ENCODE results near the gene C2orf81.
"Not testable (repeated sequence)": the region's sequence is repeated elsewhere in the genome, so short reads cannot be mapped to it uniquely, and the experiment has no call there.

C2orf81 gene

DNA sequence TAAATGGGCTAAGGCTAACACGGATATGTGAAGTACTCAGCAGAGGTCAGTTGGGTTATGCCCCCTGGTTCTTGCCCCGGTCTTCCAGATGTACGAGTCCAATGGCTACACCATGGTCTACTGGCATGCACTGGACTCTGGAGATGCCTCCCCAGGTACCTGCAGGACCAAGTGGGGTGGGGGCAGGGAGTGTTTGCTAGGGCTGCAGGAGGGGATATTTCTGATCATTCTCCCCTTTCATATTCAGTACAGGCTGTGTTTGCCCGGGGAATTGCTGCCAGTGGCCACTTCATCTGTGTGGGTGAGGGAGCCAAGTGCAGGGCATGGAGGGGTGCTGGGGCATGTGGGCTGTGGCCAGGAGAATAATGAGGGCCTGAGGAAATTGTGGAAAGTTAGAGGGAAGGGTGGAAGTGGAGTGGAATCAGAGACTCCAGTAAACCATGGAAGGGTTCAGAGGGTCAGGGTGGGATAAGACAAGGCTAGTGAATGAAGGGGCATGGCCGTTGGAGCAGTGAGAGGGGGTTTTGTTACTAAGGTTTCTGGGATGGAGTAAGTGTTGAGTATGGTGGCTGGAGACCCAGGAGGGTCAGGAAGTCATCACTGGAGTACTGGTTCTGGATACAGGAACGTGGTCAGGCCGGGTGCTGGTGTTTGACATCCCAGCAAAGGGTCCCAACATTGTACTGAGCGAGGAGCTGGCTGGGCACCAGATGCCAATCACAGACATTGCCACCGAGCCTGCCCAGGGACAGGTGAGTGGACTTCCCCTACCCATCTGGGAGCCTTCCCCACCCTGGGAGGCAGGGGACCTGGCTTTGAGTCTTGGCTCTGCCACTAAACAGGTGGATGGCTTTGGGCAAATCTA is 2.0 kb upstream of the C2orf81 start:
- no peak for DNase-seq

DNA sequence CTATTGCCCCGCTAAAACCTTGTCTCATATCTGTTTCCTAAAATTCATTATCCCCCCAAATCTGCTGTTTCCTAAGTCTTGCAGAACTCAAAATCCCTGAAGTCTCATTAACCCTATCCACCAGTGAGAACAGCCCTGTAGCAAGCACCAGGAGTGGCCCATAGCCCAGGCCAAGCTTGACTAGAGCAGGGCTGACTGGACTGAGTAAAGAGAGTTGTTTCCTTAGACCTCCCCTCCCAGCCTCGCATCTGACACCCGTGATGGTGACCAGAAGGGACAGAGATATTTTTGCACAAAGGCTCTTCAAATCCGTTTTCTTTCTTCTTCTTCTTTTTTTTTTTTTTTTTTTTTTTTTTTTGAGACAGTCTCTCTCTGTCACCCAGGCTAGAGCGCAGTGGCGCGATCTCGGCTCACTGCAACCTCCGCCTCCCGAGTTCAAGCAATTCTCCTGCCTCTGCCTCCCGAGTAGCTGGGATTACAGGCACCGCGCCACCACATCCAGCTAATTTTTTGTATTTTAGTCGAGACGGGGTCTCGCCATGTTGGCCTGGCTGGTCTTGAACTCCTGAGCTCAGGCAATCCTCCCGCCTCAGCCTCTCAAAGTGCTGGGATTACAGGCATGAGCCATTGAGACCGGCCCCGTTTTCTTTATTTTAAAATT is 846 bp downstream of the C2orf81 start:
- DNase-seq, result not testable (repeated sequence)

DNA sequence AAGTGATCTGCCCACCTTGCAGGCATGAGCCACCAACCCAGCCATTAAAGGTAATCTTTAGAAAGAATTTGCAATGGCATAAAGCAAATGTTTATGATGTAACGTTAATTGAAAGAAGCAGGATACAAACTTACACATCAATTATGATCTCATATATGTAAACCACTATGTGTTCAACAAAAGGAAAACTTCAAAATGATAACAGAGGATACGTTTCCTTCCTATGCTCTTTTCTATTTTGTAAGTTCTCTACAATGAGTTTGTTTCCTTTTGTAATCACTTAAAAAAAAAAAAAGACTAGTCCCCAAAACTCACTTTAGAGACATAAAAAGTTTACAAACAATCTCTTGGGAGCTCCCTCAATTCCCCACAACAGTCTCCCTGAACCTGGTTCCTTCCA is 1.4 kb downstream of the C2orf81 start:
- DNase-seq, result no peak

DNA sequence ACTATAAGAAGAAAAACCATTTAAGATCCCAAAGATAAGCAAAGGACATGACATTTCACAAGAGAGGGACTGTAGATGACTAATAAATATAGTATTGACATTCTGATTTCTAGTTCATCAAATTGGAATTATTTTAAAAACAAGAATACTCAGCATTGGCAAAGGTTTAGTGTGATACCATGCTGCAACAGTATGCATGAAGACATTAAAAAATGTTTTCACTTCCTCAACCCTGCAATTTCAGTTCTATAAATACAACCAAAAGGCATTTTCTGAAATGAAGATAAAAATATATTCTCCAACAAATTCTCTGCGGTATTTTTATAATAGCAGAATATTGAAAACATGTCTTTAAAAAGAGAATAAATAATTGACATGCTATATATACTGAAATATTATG is 2.1 kb downstream of the C2orf81 start:
- DNase-seq, result no peak

DNA sequence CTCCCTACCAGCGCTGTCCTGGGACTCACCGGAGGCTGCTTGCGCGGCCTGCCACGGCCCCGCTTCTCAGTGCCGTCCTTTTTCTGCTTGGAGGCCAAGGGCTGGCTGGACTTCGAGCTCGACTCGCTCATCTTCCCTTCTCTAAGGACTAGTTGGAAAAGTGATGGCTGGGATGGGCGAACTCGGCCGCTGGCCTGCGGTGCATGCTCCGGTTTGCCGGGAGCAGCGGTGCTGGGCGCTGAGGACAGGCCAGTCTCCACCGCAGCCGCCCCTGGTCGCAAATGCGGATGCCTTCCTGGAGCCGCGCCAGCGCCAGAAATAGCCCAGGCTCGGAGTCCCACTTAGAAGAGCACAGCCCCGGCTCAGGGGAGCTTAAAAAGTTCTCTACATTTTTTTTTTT is 3.1 kb downstream of the C2orf81 start:
- DNase-seq, result no peak

DNA sequence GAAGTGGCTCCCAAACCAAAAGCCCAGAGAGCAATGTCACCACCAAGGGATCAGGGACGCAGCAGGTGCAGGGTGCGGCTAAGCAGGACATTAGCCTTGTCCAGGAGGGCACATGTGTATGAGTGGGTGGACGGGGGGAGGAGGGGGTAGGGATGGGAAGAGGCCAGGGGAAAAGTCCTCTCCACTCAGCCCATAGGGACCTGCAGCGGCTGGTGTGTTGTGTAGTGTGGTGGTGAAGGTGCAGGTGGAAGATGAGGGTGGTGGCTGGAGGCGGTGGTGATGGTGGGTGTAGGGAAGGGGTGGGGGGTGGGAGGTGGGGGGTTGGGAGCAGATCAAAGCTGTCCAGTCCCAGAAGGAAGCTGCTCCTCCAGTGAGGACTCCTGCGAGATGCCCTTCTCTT is 3.7 kb downstream of the C2orf81 start:
- no peak for DNase-seq

DNA sequence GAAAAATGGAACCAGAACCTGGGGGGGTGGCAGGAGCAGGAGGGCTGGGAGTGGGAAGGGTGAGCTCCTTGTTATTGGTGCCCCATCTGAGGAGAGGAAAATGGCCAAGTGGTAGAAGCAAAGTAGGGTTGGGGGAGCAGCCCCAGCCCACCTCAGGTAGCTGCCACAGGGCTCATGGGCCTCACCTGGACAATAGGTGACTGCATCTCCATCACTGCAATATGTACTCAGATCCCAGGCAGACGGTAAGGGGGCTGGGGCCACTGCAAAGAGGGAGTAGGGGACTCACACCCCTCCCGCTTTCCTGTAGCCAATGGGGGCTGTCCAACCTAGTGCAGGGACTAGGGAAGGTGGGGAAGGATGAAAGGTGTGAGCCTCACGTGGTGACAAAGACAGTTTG is 4.2 kb downstream of the C2orf81 start:
- no peak for DNase-seq

DNA sequence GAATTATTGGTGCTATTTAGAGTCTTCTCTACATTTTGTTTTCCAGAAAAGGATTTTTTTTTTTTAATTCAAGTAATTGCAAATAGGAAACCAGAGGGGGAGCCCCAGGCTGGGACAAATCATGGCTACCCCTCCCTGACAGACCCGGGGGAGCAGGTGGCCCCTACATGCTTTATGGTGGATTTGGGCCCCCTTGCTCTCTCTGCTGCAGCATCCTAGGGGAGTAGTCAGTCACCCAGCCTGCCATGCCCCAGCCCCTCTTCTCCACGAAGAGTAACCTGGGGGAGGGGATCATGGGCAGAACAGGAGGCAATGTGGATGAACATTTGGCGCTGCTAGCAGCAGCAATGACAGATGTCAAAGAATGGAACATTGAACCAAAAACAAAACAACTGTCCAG is 4.6 kb downstream of the C2orf81 start:
- DNase-seq, result no peak

DNA sequence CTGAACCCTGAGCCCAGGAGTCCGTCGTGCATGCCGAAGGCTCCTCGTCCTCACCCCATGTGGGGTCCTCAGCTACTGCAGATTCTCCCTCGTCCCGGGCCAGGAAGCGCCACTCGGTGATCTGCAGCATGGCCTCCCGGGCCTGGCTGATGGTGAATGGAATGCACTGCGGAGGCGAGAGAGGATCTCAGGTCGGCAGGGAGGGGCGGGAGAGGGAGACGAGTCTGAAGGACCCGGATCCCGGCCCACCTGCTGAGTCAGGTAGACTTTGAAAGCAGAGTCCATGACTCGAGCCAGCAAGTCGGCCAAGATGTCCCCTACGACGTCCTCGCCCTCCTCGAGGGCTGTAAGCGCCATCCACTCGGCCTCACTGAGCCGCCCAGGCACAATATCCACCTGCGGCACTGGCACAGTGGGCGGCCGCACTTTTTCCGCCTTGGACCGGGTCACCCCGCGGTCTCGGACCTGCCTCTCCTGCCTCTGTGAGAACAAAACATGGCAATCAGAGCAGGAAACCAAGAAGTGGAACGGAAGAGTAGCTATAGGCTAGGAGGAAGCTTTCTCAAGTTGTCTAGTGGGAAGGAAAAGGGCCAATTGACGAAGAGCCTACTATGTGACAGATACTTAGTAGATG is 5.5 kb downstream of the C2orf81 start:
- no peak for DNase-seq

DNA sequence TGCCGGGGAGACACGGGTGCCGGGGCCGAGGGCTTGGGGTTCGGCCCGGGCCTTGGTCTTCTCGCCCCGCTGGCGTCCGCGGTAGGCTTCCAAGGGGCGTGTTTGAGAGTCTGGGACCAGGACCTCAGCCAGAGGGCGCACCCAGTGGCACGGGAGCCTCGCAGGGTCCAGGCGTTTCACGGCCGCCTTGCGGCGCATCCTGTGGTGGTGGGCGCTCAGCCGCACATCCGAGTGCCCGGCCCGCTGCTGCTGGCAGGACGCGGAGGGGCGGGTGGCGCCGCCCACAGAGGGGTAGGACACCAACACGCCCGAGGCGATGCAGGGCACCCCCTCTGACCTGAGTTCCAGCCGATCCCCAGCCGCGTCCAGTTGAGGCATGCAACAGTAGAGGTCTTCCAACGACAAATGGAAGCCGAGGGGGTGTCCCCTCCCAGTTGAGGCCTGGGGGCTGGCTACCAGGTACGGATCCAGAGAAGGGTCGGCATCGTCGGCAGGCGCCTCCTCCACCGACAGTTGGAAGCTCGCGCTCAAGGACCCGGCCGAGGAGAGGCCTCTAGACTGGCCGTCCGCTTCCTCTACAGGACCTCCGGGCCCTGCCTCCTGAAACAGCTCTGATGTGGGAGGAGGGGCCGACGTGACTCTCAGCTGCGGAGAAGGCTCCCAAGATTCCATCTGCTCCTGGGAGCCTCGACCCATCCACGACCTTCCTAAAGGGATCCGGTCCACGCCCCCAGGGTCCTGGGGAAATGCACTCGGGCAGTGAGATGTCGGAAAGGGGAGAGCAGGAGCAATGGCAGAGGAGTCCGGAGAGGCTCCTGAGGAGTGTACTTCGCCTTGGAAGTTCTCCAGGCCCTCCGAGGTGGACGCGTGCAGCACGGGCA is 6.3 kb downstream of the C2orf81 start:
- DNase-seq, result no peak

DNA sequence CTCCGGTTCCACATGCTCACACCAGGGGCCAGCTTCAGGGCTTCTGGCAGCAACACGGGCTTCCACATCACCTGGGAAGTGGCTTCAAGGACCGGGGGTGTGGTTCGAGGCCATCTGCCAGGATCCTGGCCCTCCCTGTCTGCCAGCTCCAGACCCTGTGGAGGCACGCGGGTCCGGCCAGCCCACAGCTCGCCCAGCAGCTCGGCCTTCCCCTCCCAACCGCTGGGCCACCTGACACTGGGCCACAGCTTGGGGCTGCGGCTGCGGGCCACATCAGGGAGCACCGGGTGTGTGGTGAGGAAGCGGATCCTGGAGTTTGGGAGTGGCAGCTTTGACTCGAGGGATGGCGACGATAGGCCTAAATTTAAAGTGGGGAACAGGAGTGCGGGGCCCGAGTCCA is 7.0 kb downstream of the C2orf81 start:
- no peak for DNase-seq

DNA sequence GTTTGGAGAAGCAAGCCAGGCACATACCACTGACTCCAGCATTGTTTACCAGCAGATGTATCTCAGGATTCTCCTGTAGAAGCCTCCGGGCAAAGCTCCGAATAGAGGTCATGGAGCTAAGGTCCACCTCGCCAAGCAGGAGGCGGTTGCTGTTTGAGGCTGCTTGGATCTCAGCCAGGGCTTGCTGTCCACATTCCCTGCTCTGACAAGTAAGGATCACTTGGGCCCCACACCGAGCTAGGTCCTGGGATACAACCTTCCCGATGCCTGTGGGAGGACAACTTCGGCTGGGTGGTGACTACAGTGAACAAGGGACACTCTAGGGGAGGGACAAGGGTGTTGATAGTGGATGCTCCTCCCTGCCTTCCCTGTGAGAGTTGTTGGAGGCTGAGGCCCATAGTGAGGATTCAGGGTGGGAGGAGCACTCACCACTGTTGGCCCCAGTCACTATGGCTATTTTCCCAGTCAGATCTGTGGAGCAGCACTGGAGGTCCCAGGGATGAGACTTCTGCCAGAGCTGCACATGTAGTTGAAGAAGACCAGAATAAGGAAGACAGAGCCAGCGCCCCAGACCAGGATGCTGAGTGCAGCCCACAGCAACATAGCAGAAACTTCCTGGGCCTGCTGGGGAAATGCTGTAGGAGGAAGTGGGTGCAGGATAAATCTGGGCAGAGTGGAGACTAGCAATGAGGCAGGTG is 8.3 kb downstream of the C2orf81 start:
- no peak for DNase-seq

DNA sequence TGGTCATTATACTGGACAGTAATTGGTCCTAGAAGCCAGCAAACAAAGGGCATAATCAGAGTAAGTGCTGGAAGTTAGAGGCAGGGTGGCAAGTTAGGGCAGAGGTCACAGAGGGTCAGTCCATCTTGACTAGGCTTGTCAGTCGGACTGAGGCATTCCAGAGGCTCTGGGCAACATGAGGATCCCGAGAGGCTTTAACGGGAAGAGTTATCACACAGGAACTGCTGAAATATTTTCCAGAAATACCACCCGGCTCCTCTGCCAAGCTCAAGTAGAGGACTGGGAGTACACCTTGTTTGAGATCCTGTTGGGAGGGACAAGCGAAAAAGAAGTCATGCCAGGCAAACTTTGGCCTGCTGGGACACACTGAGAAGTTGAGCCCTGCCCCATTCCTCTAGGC is 13.7 kb downstream of the C2orf81 start:
- DNase-seq, result no peak

DNA sequence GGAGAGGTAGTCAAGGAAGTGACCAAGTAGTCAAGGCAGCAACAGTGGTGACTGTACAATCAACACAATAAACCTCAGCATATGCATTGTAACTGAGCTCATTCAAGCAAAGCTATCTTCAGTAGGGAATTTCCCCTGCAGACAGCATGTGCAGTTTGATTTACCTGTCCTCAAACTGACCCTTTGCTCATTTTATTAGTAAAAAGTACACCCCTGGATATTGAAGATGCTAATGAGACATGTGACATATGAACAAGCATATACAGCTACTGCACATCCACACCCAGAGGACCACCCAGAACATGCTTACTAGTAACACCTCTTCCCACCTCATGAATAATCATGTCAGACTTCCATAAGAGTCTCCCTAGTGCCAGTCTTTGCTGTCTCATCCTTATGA is 15.4 kb downstream of the C2orf81 start:
- DNase-seq, result no peak

DNA sequence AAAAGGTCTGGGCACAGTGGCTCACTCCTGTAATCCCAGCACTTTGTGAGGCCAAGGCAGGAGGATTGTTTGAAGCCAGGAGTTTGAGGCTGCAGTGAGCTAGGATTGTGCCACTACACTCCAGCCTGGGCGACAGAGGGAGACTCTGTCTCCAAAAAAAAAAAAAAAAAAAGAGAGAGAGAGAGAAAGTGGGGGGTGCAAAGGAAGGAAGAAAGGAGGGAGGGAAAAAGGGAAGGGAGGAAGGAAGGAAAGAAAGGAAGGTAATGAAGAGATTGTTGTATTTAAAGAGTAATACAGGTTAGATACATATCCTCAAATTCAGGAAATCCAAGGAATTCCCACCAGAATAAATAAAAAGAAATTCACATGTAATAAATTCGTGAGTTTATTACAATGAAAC is 19.5 kb downstream of the C2orf81 start:
- no peak for DNase-seq

DNA sequence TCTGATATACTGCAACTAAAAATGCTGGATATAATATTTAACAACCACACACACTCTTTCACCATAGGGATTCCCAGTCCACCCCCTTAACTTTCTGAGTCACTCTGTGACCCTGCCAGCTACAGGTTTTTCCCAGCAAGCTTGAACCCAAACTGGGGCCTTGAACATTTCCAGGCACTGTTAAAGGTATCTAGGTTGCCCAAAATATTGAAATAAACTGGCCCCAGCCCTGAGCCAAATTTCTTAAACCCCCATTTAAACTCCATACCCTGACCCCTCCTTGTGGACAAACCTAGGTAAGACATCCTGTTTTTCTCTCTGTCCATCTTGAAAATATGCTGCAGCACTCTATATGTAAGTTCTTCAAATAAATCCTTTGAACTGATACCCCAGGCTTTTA is 21.6 kb downstream of the C2orf81 start:
- DNase-seq, result peak in 1 of 2 donors; percentile 49

DNA sequence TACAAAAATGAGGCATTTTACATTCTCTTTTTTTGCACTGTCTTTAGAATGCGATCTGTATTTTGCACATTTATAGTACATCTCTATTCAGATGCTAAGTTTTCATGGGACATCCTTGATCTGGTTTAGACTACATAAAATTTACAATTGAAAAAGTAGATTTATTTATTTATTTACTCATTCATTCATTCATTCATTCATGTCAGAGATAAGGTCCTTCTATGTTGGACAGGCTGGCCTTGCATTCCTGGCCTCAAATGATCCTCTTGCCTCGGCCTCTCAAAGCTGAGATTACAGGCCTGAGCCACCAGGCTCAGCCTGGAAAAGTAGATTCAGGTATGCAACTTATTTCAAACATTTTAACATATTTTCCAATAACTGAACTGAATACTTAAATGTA is 25.3 kb downstream of the C2orf81 start:
- no peak for DNase-seq

DNA sequence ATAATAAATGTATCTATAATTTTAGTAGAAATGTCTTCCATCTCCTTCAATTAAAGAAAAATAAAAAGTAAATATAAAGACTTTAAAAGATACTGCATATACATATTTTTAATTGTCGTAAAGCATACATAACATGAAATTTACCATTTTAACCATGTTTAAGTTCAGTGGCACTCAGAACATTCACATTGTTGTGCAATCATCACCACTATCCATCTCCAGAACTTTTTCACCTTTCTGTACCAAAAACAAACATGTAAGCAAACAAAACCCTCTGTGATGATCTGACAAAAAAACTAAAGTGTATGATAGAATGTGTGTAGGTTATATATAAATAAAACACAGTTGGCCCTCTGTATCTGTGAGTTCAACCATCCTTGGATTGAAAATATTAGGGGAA is 27.9 kb downstream of the C2orf81 start:
- DNase-seq, result no peak

DNA sequence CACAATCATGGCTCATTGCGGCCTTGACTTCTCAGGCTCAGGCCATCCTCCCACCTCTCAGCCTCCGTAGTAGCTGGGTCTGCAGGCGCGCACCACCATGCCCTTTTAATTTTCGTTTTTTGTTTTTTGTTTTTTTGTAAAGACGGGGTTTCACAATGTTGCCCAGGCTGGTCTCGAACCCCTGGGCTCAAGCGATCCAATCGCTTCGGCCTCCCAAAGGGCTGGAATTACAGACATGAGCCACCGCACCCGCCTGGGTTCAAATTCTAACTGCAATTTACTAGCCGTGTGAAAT is 29.0 kb downstream of the C2orf81 start:
- no peak for DNase-seq

DNA sequence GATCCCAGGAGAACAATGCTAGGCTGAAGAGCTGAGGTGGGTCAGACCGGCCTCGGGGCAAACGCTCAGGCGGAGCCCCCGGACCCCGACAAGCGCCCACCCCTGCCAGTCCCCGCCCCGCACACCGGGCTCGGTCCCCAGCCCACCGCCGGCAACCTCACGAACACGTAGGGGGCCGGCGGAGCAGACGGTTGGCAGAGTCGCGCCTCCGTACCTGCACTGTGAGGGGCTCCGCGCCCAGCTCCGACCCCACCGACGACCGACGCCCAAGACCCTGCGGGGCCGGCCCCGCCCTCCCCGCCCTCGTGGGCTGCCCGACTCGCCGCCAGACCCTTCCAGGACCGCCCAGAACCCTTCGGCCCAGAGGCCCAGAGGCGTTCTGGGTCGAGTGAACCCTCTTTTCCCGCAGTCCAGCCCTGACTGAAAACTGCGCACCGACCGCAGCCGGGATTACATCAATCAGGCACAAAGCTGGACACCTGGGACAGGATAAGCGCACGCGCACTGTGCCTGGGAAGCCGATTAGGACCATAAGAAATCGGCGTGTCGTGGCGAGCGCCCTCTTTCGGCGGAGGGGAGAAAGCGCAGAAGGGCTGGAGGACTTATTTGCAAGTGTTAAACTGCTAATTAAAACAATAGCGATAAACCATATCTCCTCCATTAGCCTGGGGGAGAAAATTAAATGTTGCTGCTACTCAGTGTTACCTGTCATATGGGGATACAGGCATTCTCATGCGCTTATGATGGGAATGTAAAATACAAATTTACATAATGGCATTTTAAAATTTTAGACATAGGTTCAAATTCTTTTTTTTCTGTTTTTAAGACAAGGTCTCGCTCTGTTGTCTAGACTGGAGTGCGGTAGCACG is 29.6 kb downstream of the C2orf81 start:
- peak; percentile 88 to 95 for DNase-seq

DNA sequence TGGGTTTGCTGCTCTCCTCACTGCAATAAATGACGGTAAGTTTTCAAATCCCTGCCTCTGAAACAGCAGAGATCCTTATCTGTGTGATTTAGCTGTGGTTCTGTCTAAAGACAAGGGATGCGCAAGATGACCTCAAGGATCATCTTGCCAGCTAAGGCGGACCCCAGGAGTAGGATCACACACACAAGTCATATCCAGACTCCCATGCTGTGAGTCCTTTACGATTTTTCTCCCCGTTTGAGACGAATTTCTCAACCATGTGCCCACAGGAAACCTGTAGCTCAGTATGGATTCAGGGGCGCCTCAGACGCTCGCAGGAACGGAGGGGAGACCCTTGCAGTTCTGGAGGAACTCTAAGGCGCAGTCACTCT is 30.2 kb downstream of the C2orf81 start:
- no peak for DNase-seq

DNA sequence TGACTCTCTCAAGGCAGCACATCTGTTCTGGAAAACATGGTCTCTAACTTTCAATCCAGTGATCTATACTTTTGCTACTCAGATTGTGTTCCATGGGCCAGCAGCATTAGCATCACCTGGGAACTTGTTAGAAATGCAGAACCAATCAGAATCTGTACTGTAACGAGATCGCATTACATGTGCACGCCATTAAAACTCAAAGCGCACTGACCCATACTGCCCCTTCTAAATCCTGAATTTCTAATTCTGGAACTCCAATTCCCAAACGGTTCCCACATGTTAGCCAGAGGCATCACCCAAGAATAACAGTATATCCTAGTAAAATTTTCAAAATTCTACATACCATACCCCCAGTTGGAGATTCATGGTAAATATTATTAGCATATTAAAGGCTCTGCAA is 30.8 kb downstream of the C2orf81 start:
- no peak for DNase-seq

Measured in bone marrow (tissue), 2 donors.